ENCODE measurements around the gene IFTAP. TPM values are rescaled to one million over a fixed set of nuclear protein-coding genes. Genes with fewer than 3 reads are reported as not detected.
A peak's percentile ranks its signal among the peaks of the same experiment; 100 is the strongest.

Gene IFTAP
- total RNA-seq, 1 experiment from 2014 or later: 19.9 TPM

DNA sequence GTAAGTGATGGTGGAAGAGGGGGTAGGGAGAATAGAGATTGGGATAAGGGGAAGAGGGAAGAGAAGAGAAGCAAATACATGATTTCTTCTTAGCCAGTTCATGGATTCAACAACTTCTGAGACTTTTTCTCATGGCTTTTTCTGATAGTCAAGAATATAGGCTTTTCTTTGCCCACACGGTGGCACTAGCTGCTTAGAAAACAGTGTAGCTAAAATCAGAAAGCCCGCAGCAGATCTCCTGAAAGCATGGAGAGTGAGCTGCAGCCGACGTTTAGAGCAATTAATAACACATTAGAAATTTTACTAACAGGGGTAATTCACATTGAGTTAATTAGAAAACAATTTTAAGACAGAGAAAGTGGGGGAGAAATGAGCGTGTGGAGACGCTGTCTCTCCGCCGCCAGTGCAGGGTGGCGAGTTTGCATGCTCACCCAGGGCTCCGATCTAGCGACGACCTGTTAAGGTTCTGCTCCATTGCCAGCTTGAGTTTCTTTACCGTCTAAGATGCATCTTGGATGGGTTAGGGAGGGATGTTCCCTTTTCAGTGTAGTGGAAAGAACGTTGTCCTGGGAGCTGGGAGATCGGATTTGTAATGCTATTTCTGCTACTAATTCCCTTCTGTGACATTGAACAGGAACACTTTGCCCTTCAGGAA, 29.8 kb upstream of the IFTAP start:
- no peak overlapping the region for H3T11ph ChIP-seq (ENCODE audit: low read length)
- Mint-ChIP-seq H3K27me3 (ENCODE audit: low read depth) (peaks cover 7% of the 10 kb centered on the region), H3K4me3 (peak overlapping the region; percentile 53 to 69; a peak in 4 of 5 replicates), H3K9me3 (no peaks in the 10 kb centered on the region), H3K27ac (no peak overlapping the region), H3K4me1 (peaks cover 8 to 12% of the 10 kb centered on the region in 2 experiments), H3K36me3 (ENCODE audit: insufficient read depth in 1 of 3, low read depth in 3 of 3) (0 out of 7 replicates have a peak, but pooled peaks cover 0 to 3% (median 0%) of the 10 kb centered on the region in 3 experiments)
- no CpG with 5 or more reads among the region's 15 CpGs for WGBS (ENCODE audit: extremely low coverage, insufficient read length, low lambda C conversion rate)
- H2AFZ ChIP-seq (ENCODE audit: low read length): no peak overlapping the region
- DNase-seq: peak; percentile 50
- no peaks in the 10 kb centered on the region for H4K20me1 ChIP-seq (ENCODE audit: control insufficient read depth, insufficient read depth, insufficient read length)
- no peak overlapping the region for H3K9ac ChIP-seq (ENCODE audit: extremely low read depth, insufficient read length, low read length)
- H3K18ac ChIP-seq (ENCODE audit: insufficient read length, low read depth, low read length): no peak overlapping the region
- TF ChIP-seq, protein P1, sequence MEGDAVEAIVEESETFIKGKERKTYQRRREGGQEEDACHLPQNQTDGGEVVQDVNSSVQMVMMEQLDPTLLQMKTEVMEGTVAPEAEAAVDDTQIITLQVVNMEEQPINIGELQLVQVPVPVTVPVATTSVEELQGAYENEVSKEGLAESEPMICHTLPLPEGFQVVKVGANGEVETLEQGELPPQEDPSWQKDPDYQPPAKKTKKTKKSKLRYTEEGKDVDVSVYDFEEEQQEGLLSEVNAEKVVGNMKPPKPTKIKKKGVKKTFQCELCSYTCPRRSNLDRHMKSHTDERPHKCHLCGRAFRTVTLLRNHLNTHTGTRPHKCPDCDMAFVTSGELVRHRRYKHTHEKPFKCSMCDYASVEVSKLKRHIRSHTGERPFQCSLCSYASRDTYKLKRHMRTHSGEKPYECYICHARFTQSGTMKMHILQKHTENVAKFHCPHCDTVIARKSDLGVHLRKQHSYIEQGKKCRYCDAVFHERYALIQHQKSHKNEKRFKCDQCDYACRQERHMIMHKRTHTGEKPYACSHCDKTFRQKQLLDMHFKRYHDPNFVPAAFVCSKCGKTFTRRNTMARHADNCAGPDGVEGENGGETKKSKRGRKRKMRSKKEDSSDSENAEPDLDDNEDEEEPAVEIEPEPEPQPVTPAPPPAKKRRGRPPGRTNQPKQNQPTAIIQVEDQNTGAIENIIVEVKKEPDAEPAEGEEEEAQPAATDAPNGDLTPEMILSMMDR (conservative IDR thresholded peaks at IDR 0.05): peak; percentile 85
- H4K91ac ChIP-seq (ENCODE audit: insufficient read length, low read depth, low read length): no peak overlapping the region
- no peak overlapping the region for H2BK120ac ChIP-seq (ENCODE audit: low read depth, low read length, poor library complexity, severe bottlenecking)
- no peak overlapping the region for H4K8ac ChIP-seq (replicated peaks; ENCODE audit: insufficient read length, low read depth, low read length)
- H3K56ac ChIP-seq (ENCODE audit: insufficient read length, low read depth, low read length): no peak overlapping the region
- H2BK15ac ChIP-seq (ENCODE audit: low read depth, low read length): no peak overlapping the region
- no peaks in the 10 kb centered on the region for H3K27me3 ChIP-seq (ENCODE audit: insufficient read depth, low read length)
- no peaks in the 10 kb centered on the region for H3K79me1 ChIP-seq (ENCODE audit: insufficient read depth, low read depth, low read length, poor library complexity, severe bottlenecking)
- no peak overlapping the region for H3K4me2 ChIP-seq (ENCODE audit: insufficient read depth, insufficient read length, low read length)
- H3K9me3 ChIP-seq (ENCODE audit: control insufficient read depth, low read depth, low read length): no peaks in the 10 kb centered on the region
- no peak overlapping the region for H3K4ac ChIP-seq (ENCODE audit: low read depth, low read length)
- H2BK5ac ChIP-seq (ENCODE audit: insufficient read length, low read length): no peak overlapping the region
- H3K4me1 ChIP-seq (ENCODE audit: insufficient read depth, low read length): no peaks in the 10 kb centered on the region
- H3K23ac ChIP-seq (ENCODE audit: insufficient read length, low read depth, low read length): no peak overlapping the region
- H4K5ac ChIP-seq (ENCODE audit: insufficient read length, low read depth, low read length): no peak overlapping the region
- H3K79me2 ChIP-seq (ENCODE audit: insufficient read depth, low read length): no peaks in the 10 kb centered on the region
- no peaks in the 10 kb centered on the region for H3K23me2 ChIP-seq (ENCODE audit: insufficient read length, low read depth, low read length, poor library complexity, severe bottlenecking)
- no peak overlapping the region for H3K27ac ChIP-seq (ENCODE audit: insufficient read length, low read depth, low read length)
- no peak overlapping the region for H2BK12ac ChIP-seq (ENCODE audit: insufficient read length, low read depth, low read length)
- no peak overlapping the region for H2BK20ac ChIP-seq (ENCODE audit: low read depth, low read length, poor library complexity, severe bottlenecking)
- no peak overlapping the region for H3K14ac ChIP-seq (ENCODE audit: insufficient read depth, low read length)
- H2AK5ac ChIP-seq (ENCODE audit: insufficient read length, low read length): no peak overlapping the region

Data from H9 (cell line).